Epithelial cell of esophagus (primary cell): ENCODE results near the gene TPP1.

Source experiments
- DNase-seq: peaks from one replicate; pipeline ENCODE4 v3.0.0; 2010; ENCODE audit warnings: low read depth
- H3K4me3 ChIP-seq: 2 replicates; pipeline ENCODE4 v1.5.1; 2011; ENCODE audit warnings: mild to moderate bottlenecking, low read length, control low read depth
- CTCF ChIP-seq: IDR thresholded peaks from 2 replicates; pipeline ENCODE4 v1.5.1; 2011; ENCODE audit warnings: low read depth, mild to moderate bottlenecking, low read length, control low read depth, inconsistent platforms; ENCODE audit not compliant: insufficient read depth; ENCODE audit errors: missing control alignments

Gene TPP1

GRCh38 chr11:6647836-6648235, 28.6 kb upstream of the TPP1 start:
- no peak overlapping the region for H3K4me3 ChIP-seq
- no peak for TF ChIP-seq CTCF
- no peak for DNase-seq

GRCh38 chr11:6646918-6647679, 27.9 kb upstream of the TPP1 start:
- H3K4me3 ChIP-seq = no peak overlapping the region
- TF ChIP-seq CTCF = no peak
- DNase-seq = no peak

- H3K4me3 ChIP-seq = no peak overlapping the region
- no peak for TF ChIP-seq CTCF
- DNase-seq = no peak
These were observed 27.3 kb upstream of the TPP1 start for GRCh38 chr11:6646576-6646917.

GRCh38 chr11:6646071-6646470, 26.8 kb upstream of the TPP1 start:
- no peak overlapping the region for H3K4me3 ChIP-seq
- TF ChIP-seq CTCF = no peak
- no peak for DNase-seq

GRCh38 chr11:6642957-6643356, 23.7 kb upstream of the TPP1 start:
- H3K4me3 ChIP-seq = no peak overlapping the region
- no peak for DNase-seq
- no peak for TF ChIP-seq CTCF

- H3K4me3 ChIP-seq = no peak overlapping the region
- TF ChIP-seq CTCF = no peak
- no peak for DNase-seq
These were observed 21.9 kb upstream of the TPP1 start for GRCh38 chr11:6640985-6641701.
